Retina (tissue), 1 donor: Measurements from ENCODE around the gene ZNF785.
"Not testable (repeated sequence)": the region's sequence is repeated elsewhere in the genome, so short reads cannot be mapped to it uniquely, and the experiment has no call there.

Experiments
- DNase-seq: peaks from one replicate; pipeline ENCODE4 v3.0.0-alpha.2; 2016

ZNF785 gene

GRCh38 chr16:30539000-30539964, 46.2 kb downstream of the ZNF785 start:
- DNase-seq = no peak

- DNase-seq = not testable (repeated sequence)
Observed at GRCh38 chr16:30536391-30537024, 49.0 kb downstream of the ZNF785 start.

GRCh38 chr16:30535777-30536190, 49.7 kb downstream of the ZNF785 start:
- peak; percentile 78 for DNase-seq

GRCh38 chr16:30535106-30535776, 50.3 kb downstream of the ZNF785 start:
- DNase-seq = no peak

GRCh38 chr16:30534368-30535105, 51.0 kb downstream of the ZNF785 start, which contains the start of gene ZNF747:
Gene ZNF747 (minus strand): TSS chr16:30534858. CDS start chr16:30534679, 179 bp downstream.
- DNase-seq = peak; percentile 95

GRCh38 chr16:30533748-30534367, 51.6 kb downstream of the ZNF785 start:
- no peak for DNase-seq

- no peak for DNase-seq
Observed at GRCh38 chr16:30533146-30533522, 52.4 kb downstream of the ZNF785 start.

GRCh38 chr16:30532285-30533145, 53.0 kb downstream of the ZNF785 start:
- no peak for DNase-seq
